ENCODE measurements around the gene NFIA. TPM values are rescaled to one million over a fixed set of nuclear protein-coding genes. Genes with fewer than 3 reads are reported as not detected.

The NFIA gene
- total and polyA plus RNA-seq, 10 of the 15 experiments (the other 5 are each of a cell fraction or from before 2014, with no cell fraction given), result 0.10 to 0.16 TPM; not detected in 8

DNA sequence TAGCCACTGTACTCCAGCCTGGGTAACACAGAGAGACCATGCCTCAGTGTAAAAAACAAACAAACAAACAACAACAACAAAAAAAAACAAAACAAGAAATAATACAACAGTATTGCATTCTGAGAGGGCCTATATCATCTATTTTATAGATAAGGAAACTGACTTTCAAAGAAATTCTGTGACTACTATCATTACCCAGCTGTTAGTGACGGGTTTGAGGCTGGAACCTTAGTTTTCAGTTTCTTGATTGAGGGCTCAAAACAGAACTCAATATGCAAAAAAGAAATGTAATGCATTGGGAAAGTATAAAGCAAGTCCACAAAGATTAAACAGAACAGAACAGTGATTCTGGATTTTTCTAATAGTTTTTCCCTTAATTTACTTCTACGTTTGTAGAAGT is 149.4 kb downstream of the NFIA start:
- RAD21 ChIA-PET (ENCODE audit: unreplicated experiment), result no interaction called here
- no peak for TF ChIP-seq POLR2AphosphoS5 (IDR thresholded peaks at IDR 0.05; ENCODE audit: low read length)
- no peak for TF ChIP-seq SREBF2 (IDR thresholded peaks at IDR 0.05; ENCODE audit: low read length)
- TF ChIP-seq SP1 (IDR thresholded peaks at IDR 0.05; ENCODE audit: low read depth, low read length), result no peak
- TF ChIP-seq HSF1 (IDR thresholded peaks at IDR 0.05; ENCODE audit: low read depth, low read length), result no peak
- TF ChIP-seq EZH2 (IDR thresholded peaks at IDR 0.05; ENCODE audit: borderline replicate concordance, control insufficient read depth, low read depth, low read length), result no peak
- no peak for TF ChIP-seq HCFC1 (IDR thresholded peaks at IDR 0.05; ENCODE audit: low read length)
- TF ChIP-seq, protein P1, sequence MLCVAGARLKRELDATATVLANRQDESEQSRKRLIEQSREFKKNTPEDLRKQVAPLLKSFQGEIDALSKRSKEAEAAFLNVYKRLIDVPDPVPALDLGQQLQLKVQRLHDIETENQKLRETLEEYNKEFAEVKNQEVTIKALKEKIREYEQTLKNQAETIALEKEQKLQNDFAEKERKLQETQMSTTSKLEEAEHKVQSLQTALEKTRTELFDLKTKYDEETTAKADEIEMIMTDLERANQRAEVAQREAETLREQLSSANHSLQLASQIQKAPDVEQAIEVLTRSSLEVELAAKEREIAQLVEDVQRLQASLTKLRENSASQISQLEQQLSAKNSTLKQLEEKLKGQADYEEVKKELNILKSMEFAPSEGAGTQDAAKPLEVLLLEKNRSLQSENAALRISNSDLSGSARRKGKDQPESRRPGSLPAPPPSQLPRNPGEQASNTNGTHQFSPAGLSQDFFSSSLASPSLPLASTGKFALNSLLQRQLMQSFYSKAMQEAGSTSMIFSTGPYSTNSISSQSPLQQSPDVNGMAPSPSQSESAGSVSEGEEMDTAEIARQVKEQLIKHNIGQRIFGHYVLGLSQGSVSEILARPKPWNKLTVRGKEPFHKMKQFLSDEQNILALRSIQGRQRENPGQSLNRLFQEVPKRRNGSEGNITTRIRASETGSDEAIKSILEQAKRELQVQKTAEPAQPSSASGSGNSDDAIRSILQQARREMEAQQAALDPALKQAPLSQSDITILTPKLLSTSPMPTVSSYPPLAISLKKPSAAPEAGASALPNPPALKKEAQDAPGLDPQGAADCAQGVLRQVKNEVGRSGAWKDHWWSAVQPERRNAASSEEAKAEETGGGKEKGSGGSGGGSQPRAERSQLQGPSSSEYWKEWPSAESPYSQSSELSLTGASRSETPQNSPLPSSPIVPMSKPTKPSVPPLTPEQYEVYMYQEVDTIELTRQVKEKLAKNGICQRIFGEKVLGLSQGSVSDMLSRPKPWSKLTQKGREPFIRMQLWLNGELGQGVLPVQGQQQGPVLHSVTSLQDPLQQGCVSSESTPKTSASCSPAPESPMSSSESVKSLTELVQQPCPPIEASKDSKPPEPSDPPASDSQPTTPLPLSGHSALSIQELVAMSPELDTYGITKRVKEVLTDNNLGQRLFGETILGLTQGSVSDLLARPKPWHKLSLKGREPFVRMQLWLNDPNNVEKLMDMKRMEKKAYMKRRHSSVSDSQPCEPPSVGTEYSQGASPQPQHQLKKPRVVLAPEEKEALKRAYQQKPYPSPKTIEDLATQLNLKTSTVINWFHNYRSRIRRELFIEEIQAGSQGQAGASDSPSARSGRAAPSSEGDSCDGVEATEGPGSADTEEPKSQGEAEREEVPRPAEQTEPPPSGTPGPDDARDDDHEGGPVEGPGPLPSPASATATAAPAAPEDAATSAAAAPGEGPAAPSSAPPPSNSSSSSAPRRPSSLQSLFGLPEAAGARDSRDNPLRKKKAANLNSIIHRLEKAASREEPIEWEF (IDR thresholded peaks at IDR 0.05; ENCODE audit: insufficient replicate concordance, low read depth, low read length), result no peak
- no peak for TF ChIP-seq ZNF592 (IDR thresholded peaks at IDR 0.05)
- TF ChIP-seq TCF12 (IDR thresholded peaks at IDR 0.05; ENCODE audit: low read depth, low read length), result no peak
- TF ChIP-seq ASH2L (IDR thresholded peaks at IDR 0.05; ENCODE audit: borderline replicate concordance, low read depth), result no peak
- no peak for TF ChIP-seq ZNF24 (IDR thresholded peaks at IDR 0.05)
- no peak for TF ChIP-seq SUZ12 (IDR thresholded peaks at IDR 0.05; ENCODE audit: unreplicated experiment)
- no peak for TF ChIP-seq TARDBP (IDR thresholded peaks at IDR 0.05; ENCODE audit: borderline replicate concordance)
- TF ChIP-seq HDAC6 (IDR thresholded peaks at IDR 0.05; ENCODE audit: unreplicated experiment), result no peak
- TF ChIP-seq CREM (IDR thresholded peaks at IDR 0.05; ENCODE audit: low read depth), result no peak
- no peak overlapping the region for H3K27ac ChIP-seq (ENCODE audit: control insufficient read depth, insufficient read depth)
- H3K27me3 ChIP-seq (replicated peaks in 1 of 2; ENCODE audit: control insufficient read depth in 2 of 2, insufficient read depth in 2 of 2, low read length in 1 of 2), result no peaks in the 10 kb centered on the region; a peak in 1 of 4 replicates
- H3K36me3 ChIP-seq (ENCODE audit: control insufficient read depth in 2 of 2, insufficient read depth in 2 of 2, low read length in 1 of 2), result no peaks in the 10 kb centered on the region
- WGBS (ENCODE audit: insufficient coverage, insufficient replicate concordance, low lambda C conversion rate, missing lambda C conversion rate), result 7% methylated on average over 2 of the region's 2 CpGs
- BruUV-seq (replicated peaks), result no TSS peak
- FAIRE-seq (no peak), DNase-seq (ENCODE audit: low read depth, low spot score) (no peak), ATAC-seq (no peak)
- intact Hi-C loops (cut with micrococcal nuclease; ENCODE audit: unreplicated experiment) (no loop called here), in situ Hi-C loops (cut with MboI) (no loop called here)
- no peaks in the 10 kb centered on the region for H3K9me3 ChIP-seq (replicated peaks; ENCODE audit: control insufficient read depth, insufficient read depth, low read length)
- H3K4me3 ChIP-seq, result no peak overlapping the region
- SMC1A ChIA-PET (ENCODE audit: uncharacterized antibody, unreplicated experiment), result interaction anchor here (1.1 kb wide), 1 partner anchor 23 kb away, joined by 3 read pairs; no protein-coding TSS in a partner anchor
- no peaks in the 10 kb centered on the region; the same call in 1 of the 2 replicates for H4K20me1 ChIP-seq (ENCODE audit: control insufficient read depth, insufficient read depth)
- no peaks in the 10 kb centered on the region for H3K79me2 ChIP-seq (ENCODE audit: control insufficient read depth, insufficient read depth, low read length)
- POLR2A ChIA-PET, result no interaction called here
- H3K4me1 ChIP-seq (ENCODE audit: control insufficient read depth, insufficient read depth, low read length), result no peaks in the 10 kb centered on the region
- CTCF ChIA-PET, result no interaction called here
- H2AFZ ChIP-seq (ENCODE audit: control insufficient read depth, low read depth, low read length), result no peak overlapping the region
- no peak overlapping the region for H3K9ac ChIP-seq (ENCODE audit: control insufficient read depth, insufficient read depth, low read length)
- no peak overlapping the region for H3K4me2 ChIP-seq (ENCODE audit: control insufficient read depth, insufficient read depth)

All from GM12878 (cell line).